ENCODE data around the gene HRH1.

HRH1 gene

GRCh38 chr3:11287404-11287803, 133.1 kb downstream of the HRH1 start:
- no peak for FAIRE-seq

GRCh38 chr3:11288021-11288491, 133.8 kb downstream of the HRH1 start:
- FAIRE-seq, result no peak

- FAIRE-seq, result no peak
Observed at GRCh38 chr3:11288786-11289637, 134.7 kb downstream of the HRH1 start.

- no peak for FAIRE-seq
Observed at GRCh38 chr3:11289864-11290263, 135.6 kb downstream of the HRH1 start.

DNA sequence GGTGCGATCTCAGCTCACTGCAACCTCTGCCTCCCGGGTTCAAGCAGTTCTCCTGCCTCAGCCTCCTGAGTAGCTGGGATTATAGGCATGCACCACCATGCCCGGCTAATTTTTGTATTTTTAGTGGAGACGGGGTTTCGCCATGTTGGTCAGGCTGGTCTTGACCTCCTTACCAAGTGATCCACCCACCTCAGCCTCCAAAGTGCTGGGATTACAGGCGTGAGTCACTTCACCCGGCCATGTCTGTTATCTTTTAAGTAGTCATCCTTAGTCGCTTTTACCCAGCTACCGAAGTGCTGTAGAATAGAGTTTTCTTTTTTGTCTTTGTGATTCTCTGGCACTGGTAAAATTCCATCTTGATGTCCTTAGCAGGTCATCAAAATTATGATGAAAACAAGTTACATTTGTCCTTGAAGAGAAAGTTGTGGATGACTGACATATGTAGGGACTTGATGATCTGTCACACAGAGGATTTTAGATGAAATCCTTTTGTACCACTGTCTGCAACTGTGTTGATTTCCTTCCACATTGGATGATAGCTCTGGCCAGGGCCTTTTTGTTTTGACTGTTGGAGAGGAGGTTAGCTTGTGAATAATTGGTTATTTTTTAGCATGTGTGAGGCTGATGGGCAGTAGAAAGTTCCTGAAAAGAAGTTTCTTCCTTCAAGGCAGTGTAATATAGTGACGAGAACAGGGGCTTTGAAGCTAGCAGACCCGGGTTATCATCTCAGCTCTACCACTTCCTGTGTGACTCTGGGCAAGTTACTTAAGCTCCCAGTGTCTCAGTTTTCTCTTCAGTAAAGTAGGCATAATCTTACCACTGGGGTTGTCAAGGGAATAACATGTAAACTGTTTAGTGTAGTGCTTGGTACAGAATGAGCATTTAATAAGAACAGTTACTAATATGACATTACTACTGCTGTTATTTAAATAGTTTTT, 136.7 kb downstream of the HRH1 start:
- no peak for FAIRE-seq

GRCh38 chr3:11291808-11292207, 137.5 kb downstream of the HRH1 start:
- FAIRE-seq, result no peak

DNA sequence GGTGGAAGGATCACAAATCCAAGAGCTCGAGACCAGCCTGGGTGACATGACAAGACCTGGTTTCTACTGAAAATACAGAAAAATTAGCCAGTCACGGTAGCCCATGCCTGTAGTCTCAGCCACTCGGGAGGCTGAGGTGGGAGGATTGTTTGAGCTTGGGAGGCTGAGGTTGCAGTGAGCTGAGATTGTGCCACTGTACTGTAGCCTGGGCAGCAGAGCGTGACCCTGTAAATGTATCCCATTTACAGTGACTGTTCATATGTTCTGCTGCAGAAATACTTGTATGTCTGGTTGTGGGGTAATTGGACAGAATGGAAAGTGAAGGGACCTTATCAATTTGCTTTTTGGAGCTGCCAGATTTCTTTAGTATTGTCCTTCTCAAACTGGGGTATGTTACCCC, 142.8 kb downstream of the HRH1 start:
- no peak for FAIRE-seq

- FAIRE-seq, result no peak
Observed at GRCh38 chr3:11300970-11301369, 146.7 kb downstream of the HRH1 start.

DNA sequence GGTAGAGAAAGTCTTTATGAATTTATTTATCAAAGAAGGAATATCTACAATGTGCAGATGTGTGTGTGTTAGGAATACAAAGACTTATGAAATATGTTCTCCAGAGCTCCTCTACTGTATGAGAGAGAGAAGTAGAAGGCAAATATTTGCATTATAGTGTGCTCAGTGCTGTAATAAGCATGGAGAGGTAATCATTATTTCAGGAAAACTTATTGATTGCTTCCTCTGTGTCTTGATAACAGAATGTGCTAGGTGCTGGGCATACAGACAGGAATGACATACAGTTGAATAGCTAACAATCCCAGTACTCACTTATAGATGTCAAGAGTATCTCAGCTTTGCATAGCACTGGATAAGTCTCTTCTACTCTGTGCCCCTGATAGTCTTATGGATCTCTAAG, 148.2 kb downstream of the HRH1 start:
- FAIRE-seq, result no peak

- no peak for FAIRE-seq
Observed at GRCh38 chr3:11304175-11304574, 149.9 kb downstream of the HRH1 start.

- FAIRE-seq, result no peak
Observed at GRCh38 chr3:11305509-11305908, 151.2 kb downstream of the HRH1 start.

DNA sequence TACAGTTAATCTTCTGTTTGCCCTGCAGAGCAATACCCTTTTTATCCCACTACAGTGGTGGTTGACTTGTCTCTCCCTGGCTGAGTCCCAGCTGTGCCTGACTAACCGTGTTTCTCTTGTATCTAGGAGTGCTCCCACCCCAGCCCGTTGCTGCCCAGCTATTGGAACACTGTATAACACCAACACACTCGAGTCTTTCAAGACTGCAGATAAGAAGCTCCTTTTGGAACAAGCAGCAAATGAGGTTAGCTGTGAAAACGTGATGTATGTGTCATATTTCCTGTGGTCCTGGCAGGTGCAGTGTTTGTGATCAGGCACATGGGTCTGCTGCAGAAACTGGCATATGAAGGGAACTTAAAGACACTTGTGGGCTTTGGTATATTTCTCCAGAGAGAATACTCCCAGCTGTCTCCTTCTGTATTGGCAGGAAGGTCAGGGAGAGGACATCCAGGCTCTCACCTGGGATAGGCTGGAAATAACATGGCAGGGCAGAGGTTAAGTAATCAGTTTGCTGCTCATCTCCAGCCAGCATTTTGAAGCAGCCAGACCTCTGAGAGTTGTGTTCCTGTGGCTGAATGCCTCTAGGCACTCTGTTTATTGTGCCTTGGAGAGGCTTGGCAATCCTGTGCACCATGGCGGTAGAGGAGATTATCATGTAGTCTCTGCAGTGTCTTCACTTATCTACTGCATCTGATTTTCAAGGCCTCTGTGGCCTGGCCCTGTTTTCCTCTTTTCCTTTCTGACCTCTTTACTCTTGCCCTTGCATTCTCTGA, 152.7 kb downstream of the HRH1 start:
- no peak for FAIRE-seq

DNA sequence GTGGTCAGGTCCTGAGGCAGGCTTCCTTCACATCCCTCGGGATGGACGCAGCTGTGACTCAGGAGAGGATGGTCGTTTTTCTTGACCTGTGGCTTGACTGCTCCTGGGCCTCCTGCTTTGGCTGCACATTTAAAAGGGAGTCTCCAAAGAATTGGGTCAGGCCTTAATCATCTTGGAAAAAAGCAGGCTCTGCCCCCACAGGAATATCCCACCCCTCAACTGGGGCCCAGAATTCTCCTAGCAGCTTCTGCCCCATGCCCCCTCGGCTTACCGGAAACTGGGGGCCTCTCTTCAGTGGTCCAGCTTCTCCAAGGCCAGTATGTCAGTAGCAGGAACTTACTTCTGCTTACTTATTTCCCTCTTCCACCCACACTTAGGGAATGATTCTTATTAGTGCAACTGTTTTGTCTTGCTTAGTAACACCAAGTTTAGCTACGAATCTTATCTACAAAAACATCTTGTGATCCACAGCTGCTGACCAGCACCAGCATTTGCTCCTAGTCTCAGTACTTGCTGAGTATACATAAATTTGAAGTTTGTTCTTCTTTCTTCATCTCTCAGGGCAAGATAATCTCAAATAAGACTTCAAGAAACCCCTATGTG, 153.6 kb downstream of the HRH1 start:
- FAIRE-seq, result no peak

- FAIRE-seq, result no peak
Observed at GRCh38 chr3:11310258-11310657, 156.0 kb downstream of the HRH1 start.

- no peak for FAIRE-seq
Observed at GRCh38 chr3:11312166-11312565, 157.9 kb downstream of the HRH1 start.
